Breast epithelium (tissue), 4 donors: Measurements from ENCODE around the gene IFI44L. TPM values are rescaled to one million over a fixed set of nuclear protein-coding genes. Genes with fewer than 3 reads are reported as not detected.

Experiments used
- DNase-seq, 2 donors: peaks; one replicate each; pipeline ENCODE4 v3.0.0-alpha.2; 2019; ENCODE audit warnings: low spot score in 2 of 2
- H3K27ac ChIP-seq, 2 donors: fragments of 200-600 bp; sonication (generic) in 1 of 2; one replicate each; pipeline ENCODE4 v1.5.1; 2016 to 2019; ENCODE audit warnings: mild to moderate bottlenecking in 1 of 2
- H3K27me3 ChIP-seq, 2 donors: fragments of 200-600 bp; sonication (generic) in 1 of 2; one replicate each; pipeline versions ENCODE4 v1.5.1 to v1.6.0; 2017 to 2019; ENCODE audit warnings: control low read depth in 1 of 2, mild to moderate bottlenecking in 1 of 2
- H3K36me3 ChIP-seq: fragments of 200-600 bp; one replicate; pipeline ENCODE4 v1.5.1; 2019
- H3K4me1 ChIP-seq, 2 donors: fragments of 200-600 bp; sonication (generic); one replicate each; pipeline ENCODE4 v1.5.1; 2016 to 2019; ENCODE audit warnings: control low read depth in 1 of 2
- H3K4me3 ChIP-seq, 3 donors: fragments of 200-600 bp; sonication (generic); 1 replicate in 2 of 3; 2 replicates in 1 of 3; pipeline ENCODE4 v1.5.1; 2016 to 2019; ENCODE audit warnings: mild to moderate bottlenecking in 3 of 3, moderate library complexity in 2 of 3
- H3K9me3 ChIP-seq, 2 donors: fragments of 200-600 bp; sonication (generic) in 1 of 2; one replicate each; pipeline ENCODE4 v1.5.1; 2016 to 2019; ENCODE audit warnings: control low read depth in 1 of 2
- CTCF ChIP-seq, 3 donors: fragments of 450-650 bp; IDR thresholded peaks; one replicate each; pipeline ENCODE4 v1.5.1; 2016 to 2017; ENCODE audit warnings: antibody characterized with exemption in 3 of 3, mild to moderate bottlenecking in 3 of 3, moderate library complexity in 3 of 3
- POLR2A ChIP-seq: fragments of 450-650 bp; IDR thresholded peaks from one replicate; pipeline ENCODE4 v1.6.1; 2016; ENCODE audit warnings: antibody characterized with exemption, mild to moderate bottlenecking, moderate library complexity
- POLR2AphosphoS5 ChIP-seq, 3 donors: sonication (generic); formaldehyde crosslinking; IDR thresholded peaks; one replicate each; pipeline ENCODE4 v1.6.1; 2017; ENCODE audit warnings: antibody characterized with exemption in 3 of 3
- intact Hi-C: fragments of 100-400 bp; cut with DNase I; formaldehyde crosslinking; loops from one replicate; pipeline ENCODE4 v1.15.1; 2023; ENCODE audit warnings: low total_unique reads
- total RNA-seq, 3 donors: library from RNA; depleted of rRNA; stranded (reverse); fragments of >200 nt; gene quantifications; one replicate each; pipeline ENCODE4 v1.1.0, GENCODE V29; 2016

IFI44L gene
- total RNA-seq, 3 donors from 2014 or later = 4.3 to 13.4 (median 7.8) TPM

GRCh38 chr1:78663923-78664322, 43.7 kb downstream of the IFI44L start:
- H3K4me1 ChIP-seq = no peaks in the 10 kb centered on the region
- no peak overlapping the region for H3K4me3 ChIP-seq
- no peak for DNase-seq
- H3K27ac ChIP-seq = no peak overlapping the region
- no peaks in the 10 kb centered on the region for H3K36me3 ChIP-seq
- TF ChIP-seq CTCF (IDR thresholded peaks at IDR 0.05) (no peak), POLR2AphosphoS5 (IDR thresholded peaks at IDR 0.05) (no peak), POLR2A (no peak)
- no peaks in the 10 kb centered on the region for H3K9me3 ChIP-seq
- intact Hi-C loops = no loop called here
- H3K27me3 ChIP-seq = no peaks in the 10 kb centered on the region

- intact Hi-C loops = no loop called here
- Histone ChIP-seq H3K4me1 (no peaks in the 10 kb centered on the region), H3K4me3 (no peak overlapping the region), H3K27ac (no peak overlapping the region), H3K36me3 (no peaks in the 10 kb centered on the region), H3K9me3 (no peaks in the 10 kb centered on the region), H3K27me3 (no peaks in the 10 kb centered on the region)
- no peak for TF ChIP-seq CTCF (IDR thresholded peaks at IDR 0.05)
- TF ChIP-seq POLR2A = no peak
- no peak for TF ChIP-seq POLR2AphosphoS5 (IDR thresholded peaks at IDR 0.05)
- no peak for DNase-seq
These were observed 44.5 kb downstream of the IFI44L start for GRCh38 chr1:78664763-78665162.

GRCh38 chr1:78665809-78666208, 45.6 kb downstream of the IFI44L start:
- no peak for DNase-seq
- H3K4me1 ChIP-seq = no peaks in the 10 kb centered on the region
- no peak overlapping the region for H3K4me3 ChIP-seq
- H3K27ac ChIP-seq = no peak overlapping the region
- TF ChIP-seq CTCF (IDR thresholded peaks at IDR 0.05) (no peak), POLR2AphosphoS5 (IDR thresholded peaks at IDR 0.05) (no peak), POLR2A (no peak)
- no peaks in the 10 kb centered on the region for H3K9me3 ChIP-seq
- H3K27me3 ChIP-seq = no peaks in the 10 kb centered on the region
- H3K36me3 ChIP-seq = no peaks in the 10 kb centered on the region
- intact Hi-C loops = no loop called here

- DNase-seq = no peak
- no peak overlapping the region for H3K27ac ChIP-seq
These were observed 47.7 kb downstream of the IFI44L start for GRCh38 chr1:78667939-78668338.

GRCh38 chr1:78668427-78668826, 48.2 kb downstream of the IFI44L start:
- H3K9me3 ChIP-seq = no peaks in the 10 kb centered on the region
- TF ChIP-seq CTCF (IDR thresholded peaks at IDR 0.05) (no peak), POLR2A (no peak), POLR2AphosphoS5 (IDR thresholded peaks at IDR 0.05) (no peak)
- H3K4me1 ChIP-seq = no peaks in the 10 kb centered on the region
- intact Hi-C loops = no loop called here
- DNase-seq = no peak
- H3K27me3 ChIP-seq = no peaks in the 10 kb centered on the region
- H3K4me3 ChIP-seq = no peak overlapping the region
- H3K36me3 ChIP-seq = no peaks in the 10 kb centered on the region
- no peak overlapping the region for H3K27ac ChIP-seq

More at GRCh38 chr1:78667939-78668338, 47.7 kb downstream of the IFI44L start:
- TF ChIP-seq POLR2A (no peak), CTCF (IDR thresholded peaks at IDR 0.05) (no peak), POLR2AphosphoS5 (IDR thresholded peaks at IDR 0.05) (no peak)
- no peaks in the 10 kb centered on the region for H3K9me3 ChIP-seq
- no peaks in the 10 kb centered on the region for H3K36me3 ChIP-seq
- no peaks in the 10 kb centered on the region for H3K4me1 ChIP-seq
- no peak overlapping the region for H3K4me3 ChIP-seq
- intact Hi-C loops = no loop called here
- H3K27me3 ChIP-seq = no peaks in the 10 kb centered on the region
